Heart right ventricle (tissue), 16 donors: ENCODE measurements around the gene SALL3. TPM values are rescaled to one million over a fixed set of nuclear protein-coding genes. Genes with fewer than 3 reads are reported as not detected.

Source experiments
- ATAC-seq, 8 donors: fragments of 200-7000 bp; cut with Tn5 transposase; one replicate each; pipeline ENCODE4 v1.9.1; 2020; ENCODE audit warnings: mild to moderate bottlenecking in 8 of 8, moderate library complexity in 8 of 8, moderate number of reproducible peaks in 1 of 8
- DNase-seq, 2 donors: peaks; one replicate each; pipeline ENCODE4 v3.0.0-alpha.2; 2020
- H3K27ac ChIP-seq, 10 donors: fragments of 200-600 bp; sonication (generic) in 2 of 10; one replicate each; pipeline versions ENCODE4 v1.5.0 to v1.8.0; 2020 to 2022; ENCODE audit warnings: mild to moderate bottlenecking in 3 of 10
- H3K27me3 ChIP-seq, 7 donors: fragments of 200-600 bp; one replicate each; pipeline ENCODE4 v1.8.0; 2021 to 2022; ENCODE audit warnings: mild to moderate bottlenecking in 2 of 7
- H3K36me3 ChIP-seq, 9 donors: fragments of 200-600 bp; sonication (generic) in 1 of 9; one replicate each; pipeline versions ENCODE4 v1.5.0 to v1.8.0; 2020 to 2022; ENCODE audit warnings: mild to moderate bottlenecking in 2 of 9
- H3K4me1 ChIP-seq, 9 donors: fragments of 200-600 bp; sonication (generic) in 1 of 9; one replicate each; pipeline versions ENCODE4 v1.5.0 to v1.8.0; 2020 to 2022; ENCODE audit warnings: mild to moderate bottlenecking in 4 of 9
- H3K4me3 ChIP-seq, 10 donors: fragments of 200-600 bp; sonication (generic) in 2 of 10; one replicate each; pipeline versions ENCODE4 v1.5.0 to v1.8.0; 2020 to 2022; ENCODE audit warnings: mild to moderate bottlenecking in 7 of 10, moderate library complexity in 2 of 10
- H3K9me3 ChIP-seq, 11 donors: fragments of 200-600 bp in 10 of 11; sonication (generic) in 2 of 11; one replicate each; pipeline versions ENCODE4 v1.5.0 to v1.8.0; 2013 to 2022; ENCODE audit warnings: mild to moderate bottlenecking in 2 of 11, control low read depth in 1 of 11, moderate library complexity in 1 of 11
- CTCF ChIP-seq, 9 donors: fragments of 200-600 bp; sonication (generic) in 2 of 9; IDR thresholded peaks; one replicate each; pipeline versions ENCODE4 v1.5.0 to v1.8.0; 2021 to 2022; ENCODE audit warnings: antibody characterized with exemption in 9 of 9, mild to moderate bottlenecking in 5 of 9, moderate library complexity in 1 of 9
- WGBS, 2 donors: extraction: QIAGEN DNeasy Blood & Tissue Kit; methylation state at CpG; one replicate each; pipeline ENCODE4 v1.1.7; 2013; ENCODE audit warnings: inconsistent platforms in 1 of 2; 5-methylcytosine and 5-hydroxymethylcytosine counted together
- intact Hi-C, 10 donors: fragments of 100-400 bp; cut with DNase I; formaldehyde crosslinking; loops; one replicate each; pipeline versions ENCODE4 v1.11.1 to v1.14.2; 2022
- polyA plus RNA-seq, 2 donors: library from polyadenylated mRNA; stranded (reverse); fragments of 200-250 nt; gene quantifications; one replicate each; pipeline ENCODE4 v1.2.3, GENCODE V29; 2013
- total RNA-seq, 10 donors: library from RNA; stranded (reverse); fragmentation: NEBNext Ultra II Directional in 3 of 10; extraction: Animal tissue kit (Norgen Biotek cat#: 25700) in 3 of 10; gene quantifications; one replicate each; pipeline versions ENCODE4 v1.2.1 to v1.2.4, GENCODE V29; 2021 to 2023
- donor health status: Arrhythmogenic right ventricular cardiomyopathy.
- donor health status: ischemic (EF 13 %, LVEDD 7.1; RV severe dilation, severe dysfunction).
- donor health status: healthy with polysubstance abuse.
- donor health status: DM: no; HTN: yes; CAD: no.
- donor health status: DM: no; HTN: no; CAD: no.
- donor health status: ischemic (EF 25% LVEDD 6.9; RV normal size, moderate dysfunction).
- donor health status: ischemic (EF 25% LVEDD 5.7; RV mildly dilated, moderate dysfunction).
- donor health status: healthy.
- donor health status: DM: yes; HTN: yes; CAD: no.
- donor health status: Ischemic cardiomyopathy.
- donor health status: ischemic (EF 35%, LVEDD 5.7; RV mildly dilated, moderate dysfunction).
- donor health status: nonischemic (EF 11% LVEDD 7.7; RV severe dilation, severe dysfunction).
- donor health status: DM: yes; HTN: yes; CAD: no.
- donor health status: PGD.
- donor health status: ischemic (EF 29% LVEDD 5.4; RV normal size, mild dysfunction).
- donor health status: nonischemic (EF 23%, LVEDD 6.1; RV moderate dilation, normal function).

The SALL3 gene
- total and polyA plus RNA-seq, 12 donors: 0.06 to 1.2 (median 0.17) TPM; not detected in 1

DNA sequence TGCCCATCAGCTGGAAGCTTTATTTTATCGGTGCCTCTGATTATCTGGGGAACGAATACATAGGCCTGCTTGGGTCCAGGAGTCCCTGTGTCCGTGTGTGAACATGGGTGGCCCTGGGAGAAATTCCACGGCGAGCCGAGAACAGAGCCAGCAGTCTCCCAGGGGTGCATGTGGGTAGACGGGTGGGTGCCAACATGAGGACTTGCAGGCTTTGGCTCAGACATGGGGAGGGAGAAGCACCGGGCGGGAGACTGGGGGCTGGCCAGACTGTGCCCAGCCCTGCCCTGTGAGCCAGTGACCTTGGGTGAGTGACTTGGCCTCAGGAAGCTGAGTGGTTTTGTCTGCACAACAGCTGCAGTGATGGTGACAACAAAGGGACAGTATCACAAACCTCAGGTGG, 44.2 kb upstream of the SALL3 start:
- no peak for ATAC-seq
- DNase-seq: no peak
- Histone ChIP-seq H3K27me3 (peaks cover 0 to 11% (median 0%) of the 10 kb centered on the region in 7 donors), H3K4me3 (no peak overlapping the region), H3K9me3 (no peaks in the 10 kb centered on the region), H3K27ac (no peak overlapping the region), H3K4me1 (no peaks in the 10 kb centered on the region), H3K36me3 (no peaks in the 10 kb centered on the region)
- intact Hi-C loops: loop anchor here in 1 of 10 donors (10.0 kb wide), 1 partner anchor 59 kb away; no protein-coding TSS in a partner anchor
- 78 to 80% methylated on average over 9 of the region's 9 CpGs for WGBS, 2 donors
- no peak for TF ChIP-seq CTCF (IDR thresholded peaks at IDR 0.05)

DNA sequence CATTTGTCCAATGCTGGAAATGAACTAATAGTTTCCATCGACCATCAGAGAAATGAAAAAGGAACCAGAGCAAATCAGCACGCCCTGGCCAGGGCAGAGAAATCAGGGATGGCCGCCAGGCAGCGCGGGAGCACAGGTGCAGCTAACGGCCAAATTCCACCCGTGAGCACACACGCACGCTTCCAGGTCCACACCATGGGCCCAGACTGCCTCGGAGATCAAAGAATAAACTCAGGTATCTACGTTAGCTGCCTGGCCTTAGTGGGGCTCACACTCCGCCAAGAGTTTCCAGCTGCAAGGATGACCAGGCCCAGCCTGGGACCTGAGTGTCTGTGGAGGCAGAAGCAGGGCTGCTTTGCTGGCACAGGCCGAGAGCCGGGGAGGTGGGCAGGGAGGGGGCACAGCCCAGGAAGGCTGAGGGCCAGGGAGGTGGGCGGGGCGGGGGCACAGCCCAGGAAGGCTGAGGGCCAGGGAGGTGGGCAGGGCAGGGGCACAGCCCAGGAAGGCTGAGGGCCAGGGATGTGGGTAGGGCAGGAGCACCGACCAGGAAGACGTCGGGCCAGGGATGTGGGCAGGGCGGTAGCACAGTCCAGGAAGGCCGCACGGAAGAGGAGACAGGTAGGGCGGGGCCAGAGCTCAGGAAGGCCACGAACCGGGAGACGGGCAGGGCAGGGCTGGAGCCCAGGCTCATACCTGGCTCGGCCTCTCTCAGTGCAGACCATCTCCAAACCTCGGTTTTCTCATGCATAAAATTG, 43.2 kb upstream of the SALL3 start:
- intact Hi-C loops: loop anchor here in 1 of 10 donors (10.0 kb wide), 1 partner anchor 58 kb away; no protein-coding TSS in a partner anchor
- 84 to 85% methylated on average over 28 of the region's 28 CpGs for WGBS, 2 donors
- ATAC-seq (no peak), DNase-seq (no peak)
- peaks cover 0 to 7% (median 0%) of the 10 kb centered on the region in 7 donors for H3K27me3 ChIP-seq
- H3K4me3 ChIP-seq: no peak overlapping the region
- H3K9me3 ChIP-seq: no peaks in the 10 kb centered on the region
- H3K4me1 ChIP-seq: no peaks in the 10 kb centered on the region
- no peak overlapping the region for H3K27ac ChIP-seq
- TF ChIP-seq CTCF (IDR thresholded peaks at IDR 0.05): no peak
- no peaks in the 10 kb centered on the region for H3K36me3 ChIP-seq

DNA sequence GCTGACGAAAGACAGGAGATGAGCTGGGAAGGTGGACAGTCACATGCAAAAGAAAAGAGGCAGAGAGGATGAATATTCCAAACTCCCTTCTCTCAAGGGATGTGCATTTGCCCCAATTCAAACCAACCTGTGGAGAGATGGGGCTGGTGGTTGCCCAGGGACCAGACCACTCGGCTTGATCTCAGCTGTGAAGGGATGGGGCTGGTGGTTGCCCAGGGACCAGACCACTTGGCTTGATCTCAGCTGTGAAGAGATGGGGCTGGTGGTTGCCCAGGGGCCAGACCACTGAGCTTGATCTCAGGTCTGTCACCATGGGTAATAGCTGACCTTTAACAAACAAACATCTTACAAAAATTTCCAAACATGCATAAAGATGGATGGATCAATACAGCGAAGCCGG, 42.5 kb upstream of the SALL3 start:
- ATAC-seq (no peak), DNase-seq (no peak)
- H3K27ac ChIP-seq: no peak overlapping the region
- H3K27me3 ChIP-seq: peaks cover 0 to 6% (median 0%) of the 10 kb centered on the region in 7 donors
- no peak overlapping the region for H3K4me3 ChIP-seq
- intact Hi-C loops: loop anchor here in 1 of 10 donors (10.0 kb wide), 1 partner anchor 58 kb away; no protein-coding TSS in a partner anchor
- TF ChIP-seq CTCF (IDR thresholded peaks at IDR 0.05): no peak
- no peaks in the 10 kb centered on the region for H3K36me3 ChIP-seq
- H3K9me3 ChIP-seq: no peaks in the 10 kb centered on the region
- no peaks in the 10 kb centered on the region for H3K4me1 ChIP-seq
- WGBS, 2 donors: 88 to 89% methylated on average over 4 of the region's 4 CpGs

GRCh38 chr18:78939105-78939504, 40.5 kb upstream of the SALL3 start:
- Histone ChIP-seq H3K36me3 (no peaks in the 10 kb centered on the region), H3K4me1 (no peaks in the 10 kb centered on the region), H3K27me3 (peaks cover 0 to 13% (median 3%) of the 10 kb centered on the region in 7 donors), H3K9me3 (no peaks in the 10 kb centered on the region), H3K4me3 (no peak overlapping the region), H3K27ac (no peak overlapping the region)
- 58 to 64% methylated on average over 5 of the region's 5 CpGs for whole genome bisulfite sequencing, 2 donors
- intact Hi-C loops: loop anchor here in 1 of 10 donors (10.0 kb wide), 1 partner anchor 56 kb away; no protein-coding TSS in a partner anchor
- DNase-seq: no peak
- no peak for ATAC-seq
- no peak for TF ChIP-seq CTCF (IDR thresholded peaks at IDR 0.05)
